WERI-Rb-1 (cell line): Measurements from ENCODE around the gene CDC42BPG.

Source experiments
- DNase-seq: peaks from one replicate; pipeline ENCODE4 v3.0.0-alpha.2; 2020
- H3K27ac ChIP-seq: fragments of 250-450 bp; sonication (Bioruptor Pico); 2 replicates; pipeline ENCODE4 v1.5.1; 2020; ENCODE audit warnings: mild to moderate bottlenecking, moderate library complexity
- H3K27me3 ChIP-seq: fragments of 250-450 bp; sonication (Bioruptor Pico); 2 replicates; pipeline ENCODE4 v1.5.1; 2021; ENCODE audit warnings: mild to moderate bottlenecking, low read depth, moderate library complexity; ENCODE audit not compliant: insufficient read depth, severe bottlenecking
- H3K36me3 ChIP-seq: fragments of 250-450 bp; sonication (Bioruptor Pico); 2 replicates; pipeline ENCODE4 v1.5.1; 2020; ENCODE audit warnings: mild to moderate bottlenecking, moderate library complexity
- H3K4me3 ChIP-seq: 2 replicates; pipeline ENCODE4 v1.5.1; 2011; ENCODE audit warnings: low read depth, mild to moderate bottlenecking, control low read depth, low read length
- H3K9me3 ChIP-seq: fragments of 250-450 bp; sonication (Bioruptor Pico); 2 replicates; pipeline ENCODE4 v1.5.1; 2021; ENCODE audit warnings: mild to moderate bottlenecking, moderate library complexity; ENCODE audit not compliant: severe bottlenecking
- TF ChIP-seq, protein P1 (sequence below): IDR thresholded peaks from 2 replicates; pipeline ENCODE4 v1.5.1; 2011; ENCODE audit warnings: low read depth, mild to moderate bottlenecking, control low read depth, inconsistent platforms, low read length

The CDC42BPG gene

DNA sequence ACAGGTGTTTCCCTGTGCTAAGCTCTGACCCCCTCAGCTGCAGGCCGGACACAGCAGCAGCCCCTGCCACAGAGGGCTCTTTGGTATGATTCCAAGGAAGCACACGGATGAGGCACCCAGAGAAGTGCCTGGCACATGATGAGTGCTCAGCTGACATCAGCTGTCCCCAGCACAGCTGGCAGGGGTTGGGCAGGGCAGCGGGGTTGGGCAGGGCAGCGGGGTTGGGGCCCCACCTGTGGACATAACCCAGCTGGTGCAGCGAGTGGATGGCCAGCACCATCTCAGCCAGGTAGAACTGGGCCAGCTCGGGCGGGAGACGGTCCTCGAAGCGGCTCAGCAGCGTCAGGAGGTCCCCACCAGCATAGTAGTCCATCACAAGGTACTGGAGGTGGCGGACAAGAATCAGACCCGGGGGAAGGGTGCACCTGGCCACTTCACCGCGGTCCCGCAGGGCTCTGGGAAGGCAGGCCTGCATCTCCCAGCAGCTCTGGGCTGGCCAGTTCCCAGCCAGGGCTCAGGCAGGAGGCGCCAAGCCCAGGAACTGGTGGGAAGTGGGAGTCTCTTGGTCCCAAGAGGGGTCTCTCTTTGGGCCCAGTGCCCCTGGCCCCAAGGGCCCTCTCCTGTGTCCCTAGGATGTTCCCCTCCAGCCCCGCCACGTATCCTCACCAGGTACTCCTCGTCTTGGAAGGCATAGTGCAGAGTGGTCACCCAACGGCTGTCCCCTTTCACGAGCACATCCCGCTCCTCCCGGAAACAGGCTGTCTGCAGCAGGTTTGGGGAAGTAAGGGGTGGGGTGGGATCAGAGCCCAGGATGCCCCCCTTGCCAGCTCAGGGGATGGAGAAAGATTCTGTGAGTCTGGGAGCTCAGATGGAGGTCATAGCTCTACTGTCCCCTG, 4.3 kb downstream of the CDC42BPG start:
- Histone ChIP-seq H3K9me3 (no peaks in the 10 kb centered on the region), H3K36me3 (peaks cover 28% of the 10 kb centered on the region), H3K27me3 (no peaks in the 10 kb centered on the region), H3K27ac (no peak overlapping the region), H3K4me3 (no peak overlapping the region)
- DNase-seq, result no peak
- TF ChIP-seq, protein P1, sequence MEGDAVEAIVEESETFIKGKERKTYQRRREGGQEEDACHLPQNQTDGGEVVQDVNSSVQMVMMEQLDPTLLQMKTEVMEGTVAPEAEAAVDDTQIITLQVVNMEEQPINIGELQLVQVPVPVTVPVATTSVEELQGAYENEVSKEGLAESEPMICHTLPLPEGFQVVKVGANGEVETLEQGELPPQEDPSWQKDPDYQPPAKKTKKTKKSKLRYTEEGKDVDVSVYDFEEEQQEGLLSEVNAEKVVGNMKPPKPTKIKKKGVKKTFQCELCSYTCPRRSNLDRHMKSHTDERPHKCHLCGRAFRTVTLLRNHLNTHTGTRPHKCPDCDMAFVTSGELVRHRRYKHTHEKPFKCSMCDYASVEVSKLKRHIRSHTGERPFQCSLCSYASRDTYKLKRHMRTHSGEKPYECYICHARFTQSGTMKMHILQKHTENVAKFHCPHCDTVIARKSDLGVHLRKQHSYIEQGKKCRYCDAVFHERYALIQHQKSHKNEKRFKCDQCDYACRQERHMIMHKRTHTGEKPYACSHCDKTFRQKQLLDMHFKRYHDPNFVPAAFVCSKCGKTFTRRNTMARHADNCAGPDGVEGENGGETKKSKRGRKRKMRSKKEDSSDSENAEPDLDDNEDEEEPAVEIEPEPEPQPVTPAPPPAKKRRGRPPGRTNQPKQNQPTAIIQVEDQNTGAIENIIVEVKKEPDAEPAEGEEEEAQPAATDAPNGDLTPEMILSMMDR, result no peak

DNA sequence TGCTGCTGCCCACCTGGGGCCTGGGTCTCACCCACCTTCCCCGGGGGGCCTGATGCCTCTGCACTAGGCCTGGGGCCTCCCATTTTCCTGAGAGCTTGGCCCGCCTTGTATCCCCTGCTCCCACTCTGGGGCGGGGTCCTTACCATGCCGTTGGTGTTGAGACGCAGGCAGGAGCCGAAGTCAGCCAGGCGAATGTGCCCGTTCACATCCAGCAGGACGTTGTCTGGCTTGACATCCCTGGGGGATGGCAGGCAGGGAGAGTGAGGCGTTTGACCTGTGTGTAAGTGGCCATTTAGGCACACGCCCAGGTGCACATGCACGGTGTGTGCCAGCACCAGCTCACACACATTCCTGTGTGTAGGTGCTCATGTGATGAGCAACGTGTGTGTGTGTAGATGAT, 5.1 kb downstream of the CDC42BPG start:
- H3K4me3 ChIP-seq, result no peak overlapping the region
- no peaks in the 10 kb centered on the region for H3K27me3 ChIP-seq
- H3K36me3 ChIP-seq, result peaks cover 33% of the 10 kb centered on the region
- no peak overlapping the region for H3K27ac ChIP-seq
- H3K9me3 ChIP-seq, result no peaks in the 10 kb centered on the region
- TF ChIP-seq, protein P1, result no peak
- DNase-seq, result no peak

DNA sequence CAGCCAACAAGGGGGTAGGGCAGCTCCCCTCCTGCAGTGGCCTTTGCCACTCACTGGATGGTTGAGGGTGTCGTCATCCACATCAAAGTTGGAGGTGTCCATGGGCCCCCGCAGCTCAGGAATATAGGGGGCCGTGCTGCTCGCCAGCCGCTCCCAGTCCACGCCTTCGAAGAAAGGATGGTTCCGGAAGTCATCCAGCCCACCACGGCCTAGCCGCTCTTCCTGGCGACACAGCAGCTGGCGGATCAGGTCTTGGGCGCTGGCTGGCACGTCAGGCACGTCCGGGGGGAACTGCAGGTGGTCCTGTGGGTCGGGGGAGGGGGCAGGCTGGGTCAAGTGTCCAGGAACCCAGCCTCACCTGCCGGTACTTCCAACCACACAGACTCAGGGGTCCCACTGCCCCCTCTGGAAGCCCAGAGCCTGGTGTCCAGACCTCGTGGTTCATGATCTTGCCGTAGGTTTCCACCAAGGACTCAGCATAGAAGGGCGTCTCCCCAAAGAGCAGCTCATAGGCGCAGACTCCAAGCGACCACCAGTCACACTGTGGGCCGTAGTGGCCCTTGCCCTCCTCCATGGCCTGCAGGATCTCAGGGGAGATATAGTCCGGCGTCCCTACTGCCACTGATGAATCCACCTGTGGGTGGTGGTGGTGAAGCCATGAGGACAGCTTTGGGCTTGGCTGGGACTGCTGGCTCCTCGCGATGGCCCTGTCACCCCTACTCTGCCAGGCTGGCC, 5.7 kb downstream of the CDC42BPG start:
- DNase-seq, result no peak
- no peaks in the 10 kb centered on the region for H3K9me3 ChIP-seq
- no peak overlapping the region for H3K27ac ChIP-seq
- H3K27me3 ChIP-seq, result no peaks in the 10 kb centered on the region
- H3K4me3 ChIP-seq, result no peak overlapping the region
- peaks cover 35% of the 10 kb centered on the region for H3K36me3 ChIP-seq
- TF ChIP-seq, protein P1, result no peak

DNA sequence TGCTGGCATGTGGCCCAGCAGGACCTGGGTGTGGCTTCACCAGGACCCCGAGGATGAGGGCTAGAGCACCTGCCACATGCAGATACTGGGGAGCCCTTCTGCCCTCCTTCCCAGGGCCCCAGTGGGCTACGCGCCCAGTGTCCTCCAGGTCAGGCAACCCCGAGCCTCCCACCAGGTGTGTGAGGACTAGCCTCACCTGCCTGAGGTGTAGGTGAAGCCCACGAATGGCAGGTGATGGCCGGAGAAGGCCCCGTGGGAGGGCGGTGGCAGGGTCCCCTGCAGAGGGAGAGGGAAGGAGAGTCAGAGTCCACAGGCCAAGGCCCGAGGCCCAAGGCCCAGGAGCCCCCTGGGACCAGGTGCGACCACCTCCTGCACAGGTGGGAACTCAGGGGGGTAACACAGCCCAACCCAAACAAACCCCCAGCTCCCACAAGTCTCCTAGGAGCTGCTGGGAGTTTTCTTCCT, 6.5 kb downstream of the CDC42BPG start:
- no peaks in the 10 kb centered on the region for H3K9me3 ChIP-seq
- peaks cover 40% of the 10 kb centered on the region for H3K36me3 ChIP-seq
- no peak overlapping the region for H3K27ac ChIP-seq
- TF ChIP-seq, protein P1, result no peak
- no peak for DNase-seq
- H3K4me3 ChIP-seq, result no peak overlapping the region
- no peaks in the 10 kb centered on the region for H3K27me3 ChIP-seq

DNA sequence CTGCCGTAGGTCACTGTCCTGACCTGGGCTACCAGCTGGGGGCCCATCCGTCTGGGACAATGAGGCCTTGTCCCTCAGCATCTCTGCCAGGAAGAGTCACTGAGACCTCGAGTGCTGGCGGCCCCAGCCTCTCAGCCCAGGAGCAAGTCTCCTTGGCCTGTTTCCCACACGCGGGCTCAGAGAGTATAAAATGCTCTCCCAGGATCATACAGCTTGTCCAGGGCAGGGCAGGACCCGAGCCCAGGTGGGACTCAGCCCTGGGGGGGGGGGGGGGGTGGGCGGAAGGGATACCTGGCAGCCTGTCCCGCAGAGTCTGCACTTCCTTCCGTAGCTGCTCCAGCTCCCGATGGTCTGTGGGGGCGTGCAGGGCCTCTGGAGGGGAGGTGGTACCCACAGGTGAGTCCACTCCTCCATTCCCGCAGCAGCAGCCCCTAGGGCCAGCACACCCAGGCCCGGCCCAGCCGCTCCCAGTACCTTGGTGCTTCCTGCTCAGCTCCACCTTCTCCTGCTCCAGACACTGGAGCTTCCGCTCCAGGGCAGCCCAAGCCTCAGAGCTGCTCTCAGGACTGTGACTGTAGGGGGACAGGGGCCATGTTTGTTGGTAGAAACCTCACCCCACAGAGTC, 7.9 kb downstream of the CDC42BPG start:
- Histone ChIP-seq H3K36me3 (peaks cover 49% of the 10 kb centered on the region), H3K27ac (no peak overlapping the region), H3K27me3 (no peaks in the 10 kb centered on the region), H3K4me3 (no peak overlapping the region), H3K9me3 (no peaks in the 10 kb centered on the region)
- TF ChIP-seq, protein P1, result no peak
- DNase-seq, result no peak
